GM12878 (cell line): ENCODE results near the gene KCTD17. TPM values are rescaled to one million over a fixed set of nuclear protein-coding genes. Genes with fewer than 3 reads are reported as not detected.

Source experiments
- ATAC-seq: fragments of 200-7000 bp; cut with Tn5 transposase; 3 replicates; pipeline ENCODE4 v1.9.1; 2020; ENCODE audit warnings: mild to moderate bottlenecking, moderate library complexity
- BruUV-seq: library from RNA; stranded (reverse); fragments of 400-500 nt; replicated peaks from 2 replicates; lab custom pipeline; 2021; lab: Mats Ljungman, UMichigan
- CTCF ChIA-PET: fragments of 300-600 bp; sonication (Branson Sonifier 250); formaldehyde crosslinking; extraction: SDS; loops from one replicate; lab custom pipeline; 2021; ENCODE audit warnings: inconsistent platforms; lab: Yijun Ruan, JAX
- POLR2A ChIA-PET: fragments of 350-600 bp; formaldehyde crosslinking; extraction: SDS; loops from one replicate; lab custom pipeline; 2021; ENCODE audit warnings: inconsistent platforms; lab: Charles Lee
- RAD21 ChIA-PET: fragments of 300-600 bp; sonication (Branson Sonifier 250); formaldehyde crosslinking; loops from one replicate; lab custom pipeline; 2023; ENCODE audit warnings: antibody characterized with exemption; ENCODE audit not compliant: unreplicated experiment; lab: Charles Lee
- SMC1A ChIA-PET: fragments of 300-600 bp; sonication (Branson Sonifier 250); formaldehyde crosslinking; loops from one replicate; lab custom pipeline; 2023; ENCODE audit not compliant: unreplicated experiment, uncharacterized antibody; lab: Charles Lee
- DNase-seq: peaks from one replicate; pipeline ENCODE4 v3.0.0-alpha.2; 2011; ENCODE audit warnings: low read depth, low spot score
- FAIRE-seq: peaks from 3 replicates; lab custom pipeline; 2011; peaks lifted over from hg19 to GRCh38; lab: Jason Lieb, UNC
- H2AFZ ChIP-seq: 2 replicates; pipeline ENCODE4 v1.6.0; 2011; ENCODE audit warnings: low read depth, low read length, control low read depth; ENCODE audit not compliant: control insufficient read depth
- H3K27ac ChIP-seq: 2 replicates; pipeline ENCODE4 v1.5.1; 2011; ENCODE audit warnings: control low read depth; ENCODE audit not compliant: control insufficient read depth, insufficient read depth
- H3K27me3 ChIP-seq, 2 experiments: replicated peaks in 1 of 2; 2 replicates each; pipeline versions ENCODE4 v1.6.0 to v1.6.1; 2011; ENCODE audit warnings: low read length in 1 of 2; ENCODE audit not compliant: control insufficient read depth in 2 of 2, insufficient read depth in 2 of 2
- H3K36me3 ChIP-seq, 2 experiments: 2 replicates each; pipeline ENCODE4 v1.5.1; 2011; ENCODE audit warnings: low read length in 1 of 2; ENCODE audit not compliant: control insufficient read depth in 2 of 2, insufficient read depth in 2 of 2
- H3K4me1 ChIP-seq: 2 replicates; pipeline ENCODE4 v1.6.1; 2011; ENCODE audit warnings: mild to moderate bottlenecking, low read length, moderate library complexity, mixed read lengths; ENCODE audit not compliant: control insufficient read depth, insufficient read depth
- H3K4me2 ChIP-seq: 2 replicates; pipeline ENCODE4 v1.6.0; 2011; ENCODE audit warnings: control low read depth; ENCODE audit not compliant: control insufficient read depth, insufficient read depth
- H3K4me3 ChIP-seq: fragments of 200-600 bp; sonication (generic); 2 replicates; pipeline ENCODE4 v1.5.1; 2016
- H3K79me2 ChIP-seq: 2 replicates; pipeline ENCODE4 v1.6.0; 2011; ENCODE audit warnings: low read length; ENCODE audit not compliant: control insufficient read depth, insufficient read depth
- H3K9ac ChIP-seq: 2 replicates; pipeline ENCODE4 v1.8.0; 2011; ENCODE audit warnings: low read length, control low read depth, mixed read lengths; ENCODE audit not compliant: control insufficient read depth, insufficient read depth
- H3K9me3 ChIP-seq: replicated peaks from 3 replicates; pipeline ENCODE4 v1.5.1; 2011; ENCODE audit warnings: mild to moderate bottlenecking, low read length; ENCODE audit not compliant: control insufficient read depth, insufficient read depth
- H4K20me1 ChIP-seq: 2 replicates; pipeline ENCODE4 v1.6.0; 2011; ENCODE audit not compliant: control insufficient read depth, insufficient read depth
- KDM1A ChIP-seq: fragments of 200-600 bp; sonication (generic); IDR thresholded peaks from 2 replicates; pipeline ENCODE4 v1.6.1; 2016; ENCODE audit warnings: borderline replicate concordance
- MEF2A ChIP-seq: IDR thresholded peaks from 2 replicates; pipeline ENCODE4 v1.6.1; 2011; ENCODE audit warnings: low read depth, mild to moderate bottlenecking, low read length, moderate library complexity; ENCODE audit not compliant: insufficient read depth
- NFXL1 ChIP-seq: fragments of 450-650 bp; IDR thresholded peaks from 2 replicates; pipeline ENCODE4 v1.6.1; 2017; ENCODE audit warnings: antibody characterized with exemption, mild to moderate bottlenecking, borderline replicate concordance
- NR2C1 ChIP-seq: fragments of 450-650 bp; IDR thresholded peaks from 2 replicates; pipeline ENCODE4 v1.6.1; 2017; ENCODE audit warnings: antibody characterized with exemption, mild to moderate bottlenecking, moderate library complexity
- SPI1 ChIP-seq: IDR thresholded peaks from 2 replicates; pipeline ENCODE4 v1.6.1; 2011; ENCODE audit warnings: low read depth, mild to moderate bottlenecking, low read length, moderate library complexity, borderline replicate concordance; ENCODE audit not compliant: insufficient read depth
- SREBF2 ChIP-seq: IDR thresholded peaks from 2 replicates; pipeline ENCODE4 v1.6.1; 2012; ENCODE audit warnings: mild to moderate bottlenecking, low read length
- SRF ChIP-seq, 2 experiments: IDR thresholded peaks; 2 replicates each; pipeline ENCODE4 v1.6.1; 2011; ENCODE audit warnings: low read depth in 2 of 2, low read length in 2 of 2, mild to moderate bottlenecking in 1 of 2, moderate library complexity in 1 of 2
- YBX1 ChIP-seq: fragments of 450-650 bp; IDR thresholded peaks from 2 replicates; pipeline ENCODE4 v1.6.1; 2016; ENCODE audit warnings: antibody characterized with exemption
- WGBS: methylation state at CpG from one replicate; pipeline ENCODE4 v1.1.6; 2016; ENCODE audit warnings: low lambda C conversion rate; ENCODE audit not compliant: insufficient replicate concordance, insufficient coverage; ENCODE audit errors: missing lambda C conversion rate; 5-methylcytosine and 5-hydroxymethylcytosine counted together
- in situ Hi-C: fragments of 300-500 bp; cut with MboI; formaldehyde crosslinking; loops from 9 replicates; pipeline ENCODE4 v1.14.3; 2018; ENCODE audit warnings: mixed read lengths
- intact Hi-C: fragments of 100-400 bp; cut with micrococcal nuclease; formaldehyde crosslinking; loops from one replicate; pipeline ENCODE4 v1.14.2; 2022; ENCODE audit not compliant: unreplicated experiment
- polyA plus RNA-seq, 11 experiments: library from polyadenylated mRNA; depleted of rRNA in 4 of 11; unstranded in 6 of 11; stranded (reverse) in 5 of 11; fragments of >200 nt; fragmentation: Nextera tagmentation in 4 of 11; fragmentation: Illumina TruSeq in 1 of 11; extraction: Ambion mirVana in 4 of 11; extraction: Trizol in 1 of 11; gene quantifications; 1 replicate in 1 of 11; 2 replicates in 10 of 11; pipeline versions ENCODE4 v1.2.1 to v1.2.3, GENCODE V29; 2011 to 2016; ENCODE audit warnings: inconsistent platforms in 2 of 11, missing spikeins in 2 of 11, low read depth in 1 of 11
- total RNA-seq, 4 experiments: library from RNA; depleted of rRNA in 3 of 4; stranded (reverse); fragments of >200 nt in 3 of 4; fragmentation: Illumina TruSeq in 1 of 4; extraction: Trizol in 1 of 4; gene quantifications; 2 replicates each; pipeline versions ENCODE4 v1.2.1 to v1.2.3, GENCODE V29; 2013 to 2021

Gene KCTD17
- total and polyA plus RNA-seq, 10 of the 15 experiments (the other 5 are each of a cell fraction or from before 2014, with no cell fraction given) = 0.16 to 18.4 (median 10.1) TPM; not detected in 1

DNA sequence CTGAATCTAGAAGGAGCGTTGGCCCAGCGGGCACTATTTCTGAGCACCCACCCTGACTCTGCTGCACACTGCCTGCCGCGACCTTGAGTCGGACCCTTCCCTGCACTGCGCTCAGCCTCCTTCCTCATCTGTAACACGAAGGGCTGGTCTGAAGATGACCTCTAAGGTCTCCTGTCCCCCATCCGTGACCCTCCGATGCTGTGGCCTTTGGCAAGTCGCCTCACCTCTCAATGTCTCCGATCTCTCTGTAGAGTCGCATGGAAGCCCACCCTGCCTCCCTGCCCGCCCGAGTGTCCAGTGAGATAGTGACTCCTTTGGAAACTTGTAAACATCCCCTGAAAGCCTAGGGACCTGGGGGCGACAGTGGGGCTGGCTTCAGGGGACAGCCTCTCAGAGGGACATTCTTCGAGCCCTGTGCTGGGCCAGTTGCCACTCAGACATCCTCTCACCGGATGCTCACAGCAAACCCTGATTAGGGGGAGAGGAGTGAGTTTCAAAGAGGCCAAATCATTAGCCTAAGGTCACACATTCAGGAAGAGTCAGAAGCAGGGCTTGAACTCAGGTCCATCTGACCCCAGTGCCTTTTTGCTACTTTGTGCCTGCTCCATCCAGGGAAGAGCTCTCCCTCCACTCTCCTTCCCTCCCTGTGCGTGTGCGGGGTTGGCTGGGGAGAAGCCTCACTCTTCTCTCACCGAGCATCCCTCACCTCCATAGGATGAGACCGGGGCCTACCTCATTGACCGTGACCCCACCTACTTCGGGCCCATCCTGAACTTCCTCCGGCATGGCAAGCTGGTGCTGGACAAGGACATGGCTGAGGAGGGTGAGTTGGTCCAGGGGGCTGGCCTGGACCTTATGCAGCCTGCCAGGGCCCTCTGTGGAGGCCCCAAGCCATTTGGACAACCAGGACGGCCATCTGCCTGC is 1.1 kb downstream of the KCTD17 start:
- in situ Hi-C loops = no loop called here
- intact Hi-C loops = no loop called here
- POLR2A ChIA-PET = interaction anchor here (0.5 kb wide), 1 partner anchor 102 kb away, joined by 7 read pairs; no protein-coding TSS in a partner anchor

DNA sequence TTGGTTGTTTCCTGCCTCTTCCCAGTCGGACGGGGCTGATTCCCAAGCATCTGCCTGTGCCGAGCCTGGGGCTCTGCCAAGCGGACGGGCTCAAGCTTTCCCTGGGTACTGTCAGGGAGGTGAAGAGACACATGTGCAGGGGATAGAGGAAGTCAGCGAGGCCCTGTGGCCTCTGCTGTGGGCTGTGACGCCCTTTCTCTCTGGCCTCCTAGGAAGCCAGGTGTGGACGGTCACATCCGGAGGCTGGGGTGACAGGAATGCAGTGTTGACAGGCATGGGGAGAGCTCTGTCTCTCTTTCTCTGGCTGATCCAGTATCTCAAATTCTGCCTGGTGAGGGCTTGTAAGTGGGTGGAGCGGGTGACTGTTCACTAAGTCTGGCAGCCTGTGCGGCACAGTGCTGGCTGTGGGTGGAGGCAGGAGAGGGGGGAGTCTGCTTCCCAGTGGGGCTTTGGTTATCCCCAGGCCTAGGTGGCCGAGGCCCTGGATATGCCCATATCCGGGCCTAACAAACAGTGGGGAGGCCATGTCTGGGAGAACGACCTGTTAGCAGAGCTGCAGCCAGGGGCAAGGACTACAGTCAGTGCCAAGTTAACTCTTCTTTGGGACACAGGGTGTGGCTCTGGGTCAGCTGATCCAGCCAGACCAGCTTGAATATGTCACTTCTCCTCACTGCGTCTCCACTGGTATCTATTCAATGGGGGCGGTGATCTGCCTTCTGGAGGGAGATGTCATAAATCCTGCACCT is 1.9 kb downstream of the KCTD17 start:
- POLR2A ChIA-PET = no interaction called here
- intact Hi-C loops = no loop called here

More for the DNA sequence above, 1.1 kb downstream of the KCTD17 start:
- ChIA-PET SMC1A (no interaction called here), CTCF (interaction anchor here (1.3 to 2.0 kb wide), 4 partner anchors 9 to 207 kb away, joined by 3 to 4 read pairs (median 4); no protein-coding TSS in a partner anchor), RAD21 (interaction anchor here (1.4 kb wide), 1 partner anchor 147 kb away, joined by 3 read pairs; no protein-coding TSS in a partner anchor)
- Histone ChIP-seq H3K36me3 (no peaks in the 10 kb centered on the region; a peak in 1 of 4 replicates), H2AFZ (no peak overlapping the region), H3K4me2 (peak overlapping the region; percentile 88), H3K9ac (no peak overlapping the region), H3K4me3 (peak overlapping the region; percentile 90; the same call in 1 of the 2 replicates), H3K27ac (no peak overlapping the region), H3K9me3 (no peaks in the 10 kb centered on the region), H4K20me1 (no peaks in the 10 kb centered on the region), H3K4me1 (no peaks in the 10 kb centered on the region), H3K27me3 (no peaks in the 10 kb centered on the region), H3K79me2 (no peaks in the 10 kb centered on the region)
- TF ChIP-seq NFXL1 (no peak), KDM1A (no peak), SRF (IDR thresholded peaks at IDR 0.05; ENCODE audit: low read depth in 2 of 2, low read length in 2 of 2) (no peak), YBX1 (no peak)
- FAIRE-seq = no peak
- WGBS = 92% methylated on average over 24 of the region's 25 CpGs
- DNase-seq = no peak
- no peak for ATAC-seq
- BruUV-seq = no TSS peak

More for the DNA sequence above, 1.9 kb downstream of the KCTD17 start:
- DNase-seq (no peak), ATAC-seq (peak; percentile 36)
- H4K20me1 ChIP-seq = no peaks in the 10 kb centered on the region
- no peaks in the 10 kb centered on the region for H3K9me3 ChIP-seq
- CTCF ChIA-PET = interaction anchor here (2.0 kb wide), 1 partner anchor 10 kb away, joined by 4 read pairs; no protein-coding TSS in a partner anchor
- H3K79me2 ChIP-seq = no peaks in the 10 kb centered on the region
- no peak overlapping the region for H3K4me3 ChIP-seq
- in situ Hi-C loops = no loop called here
- SMC1A ChIA-PET = no interaction called here
- H3K27ac ChIP-seq = no peak overlapping the region
- peaks cover 0 to 2% of the 10 kb centered on the region in 2 experiments; a peak in 2 of 4 replicates for H3K36me3 ChIP-seq
- TF ChIP-seq NR2C1 (no peak), SREBF2 (no peak), SPI1 (peak; percentile 33; the same call in 1 of the 2 replicates), MEF2A (no peak)
- TF ChIP-seq, all 136 proteins: peak for 1
- H2AFZ ChIP-seq = no peak overlapping the region
- RAD21 ChIA-PET = interaction anchor here (0.9 to 1.4 kb wide), 2 partner anchors 9 to 146 kb away, joined by 3 read pairs; no protein-coding TSS in a partner anchor
- H3K4me1 ChIP-seq = no peaks in the 10 kb centered on the region
- H3K9ac ChIP-seq = no peak overlapping the region
- BruUV-seq = no TSS peak
- no peak overlapping the region for H3K4me2 ChIP-seq
- FAIRE-seq = no peak
- 80% methylated on average over 16 of the region's 16 CpGs for WGBS
- no peaks in the 10 kb centered on the region for H3K27me3 ChIP-seq
